Measurements from ENCODE around the gene SBF2.

SBF2 gene

DNA sequence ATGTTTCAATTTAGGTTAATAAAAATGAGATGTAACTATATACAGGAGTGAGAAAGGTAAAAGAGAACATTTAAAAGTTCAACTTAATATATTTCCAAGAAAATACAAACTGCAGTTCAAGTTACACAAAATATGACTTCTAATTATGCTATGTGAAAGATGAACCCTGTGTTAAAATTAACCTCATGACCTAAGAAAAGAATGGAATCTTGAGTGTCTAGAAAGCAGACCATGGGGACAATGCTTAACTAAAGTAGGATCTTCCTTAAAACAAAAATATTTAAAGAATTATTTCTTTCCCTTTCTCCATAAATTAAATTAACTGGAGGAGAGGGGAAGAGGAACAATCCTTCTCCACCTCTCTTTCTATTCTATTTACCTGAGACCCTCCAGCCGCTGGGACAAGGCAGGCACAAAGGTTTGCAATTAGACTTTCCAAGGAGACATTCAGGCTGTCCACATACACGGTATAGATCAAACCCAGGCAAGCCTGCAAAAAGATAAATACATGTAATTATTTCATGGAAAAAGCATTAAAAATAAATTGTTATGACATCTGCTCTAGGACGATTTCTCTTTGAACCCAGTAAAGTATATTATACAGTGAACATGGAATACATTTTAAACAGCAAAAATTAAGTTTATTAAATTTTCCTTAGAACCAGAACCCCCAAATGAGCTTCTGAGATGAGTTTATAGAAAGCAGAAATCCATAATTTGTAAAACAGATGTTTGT is 264.5 kb downstream of the SBF2 start:
- Histone ChIP-seq H3K18ac (ENCODE audit: low read depth in 1 of 2, low read length in 2 of 2) (no peak overlapping the region), H2BK5ac (ENCODE audit: low read depth, low read length, poor library complexity, severe bottlenecking) (no peak overlapping the region), H3K27me3 (ENCODE audit: control insufficient read depth in 1 of 2, insufficient read depth in 1 of 2, low read length in 2 of 2) (no peaks in the 10 kb centered on the region), H3K9ac (ENCODE audit: low read length) (no peak overlapping the region), H3K36me3 (ENCODE audit: control insufficient read depth in 1 of 2, insufficient read depth in 2 of 2, low read depth in 1 of 2, low read length in 2 of 2) (peaks cover 3 to 44% of the 10 kb centered on the region in 2 experiments), H3K23ac (ENCODE audit: low read length in 2 of 2) (no peak overlapping the region), H3K14ac (ENCODE audit: low read length in 2 of 2) (no peak overlapping the region), H2BK12ac (ENCODE audit: low read length in 2 of 2) (no peak overlapping the region), H4K8ac (ENCODE audit: low read length) (no peak overlapping the region), H3K4me2 (ENCODE audit: low read length, poor library complexity, severe bottlenecking) (no peak overlapping the region), H3K4ac (ENCODE audit: low read depth in 1 of 2, low read length in 2 of 2) (no peak overlapping the region), H2BK15ac (ENCODE audit: low read depth, poor library complexity, severe bottlenecking) (no peak overlapping the region), H3K79me1 (replicated peaks; ENCODE audit: low read length, poor library complexity, severe bottlenecking) (peaks cover 7% of the 10 kb centered on the region), H2AFZ (ENCODE audit: low read depth, low read length) (no peak overlapping the region), H3K27ac (ENCODE audit: low read length, poor library complexity, severe bottlenecking) (no peak overlapping the region), H4K91ac (ENCODE audit: low read length) (no peak overlapping the region), H2AK5ac (ENCODE audit: low read length, severe bottlenecking) (no peak overlapping the region), H3K9me3 (ENCODE audit: control insufficient read depth, low read length) (no peaks in the 10 kb centered on the region), H3K4me3 (ENCODE audit: insufficient read depth in 1 of 2, low read depth in 1 of 2, low read length in 2 of 2) (no peak overlapping the region), H3K4me1 (ENCODE audit: control insufficient read depth, insufficient read depth, low read depth, low read length) (no peaks in the 10 kb centered on the region), H2BK120ac (ENCODE audit: low read depth, low read length) (no peak overlapping the region)
- 100% methylated on average over 1 of the region's 3 CpGs for WGBS
- no peak for DNase-seq

DNA sequence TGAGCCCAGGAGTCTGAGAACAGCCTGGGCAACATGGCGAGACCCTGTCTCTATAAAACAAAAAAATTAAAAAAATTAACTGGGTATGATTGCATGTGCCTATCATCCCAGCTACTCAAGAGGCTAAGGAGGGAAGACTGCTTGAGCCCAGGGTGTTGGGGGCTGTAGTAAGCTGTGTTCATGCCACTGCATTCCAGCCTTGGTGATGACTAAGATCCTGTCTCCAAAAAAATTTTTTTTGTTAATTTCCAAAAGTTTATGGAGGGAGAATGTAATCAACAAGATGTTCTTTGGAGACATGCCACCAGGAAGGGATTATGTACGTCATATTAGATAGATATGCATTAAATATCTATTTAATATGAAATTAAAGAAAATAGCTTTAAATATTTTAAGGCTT is 267.5 kb downstream of the SBF2 start:
- H3K4me3 ChIP-seq (ENCODE audit: insufficient read depth in 1 of 2, low read depth in 1 of 2, low read length in 2 of 2) = no peak overlapping the region
- DNase-seq = no peak
- H3K27me3 ChIP-seq (ENCODE audit: control insufficient read depth in 1 of 2, insufficient read depth in 1 of 2, low read length in 2 of 2) = no peaks in the 10 kb centered on the region
- H4K8ac ChIP-seq (ENCODE audit: low read length) = no peak overlapping the region
- no peak overlapping the region for H2AK5ac ChIP-seq (ENCODE audit: low read length, severe bottlenecking)
- peaks cover 3 to 57% of the 10 kb centered on the region in 2 experiments for H3K36me3 ChIP-seq (ENCODE audit: control insufficient read depth in 1 of 2, insufficient read depth in 2 of 2, low read depth in 1 of 2, low read length in 2 of 2)
- H3K9me3 ChIP-seq (ENCODE audit: control insufficient read depth, low read length) = no peaks in the 10 kb centered on the region
- H3K23ac ChIP-seq (ENCODE audit: low read length in 2 of 2) = no peak overlapping the region
- H3K4ac ChIP-seq (ENCODE audit: low read depth in 1 of 2, low read length in 2 of 2) = no peak overlapping the region
- no peak overlapping the region for H4K91ac ChIP-seq (ENCODE audit: low read length)
- no peak overlapping the region for H3K9ac ChIP-seq (ENCODE audit: low read length)
- no peak overlapping the region for H2AFZ ChIP-seq (ENCODE audit: low read depth, low read length)
- H2BK15ac ChIP-seq (ENCODE audit: low read depth, poor library complexity, severe bottlenecking) = no peak overlapping the region
- H3K14ac ChIP-seq (ENCODE audit: low read length in 2 of 2) = no peak overlapping the region
- H3K27ac ChIP-seq (ENCODE audit: low read length, poor library complexity, severe bottlenecking) = no peak overlapping the region
- no CpG with 5 or more reads among the region's 2 CpGs for WGBS
- H3K4me2 ChIP-seq (ENCODE audit: low read length, poor library complexity, severe bottlenecking) = no peak overlapping the region
- H3K18ac ChIP-seq (ENCODE audit: low read depth in 1 of 2, low read length in 2 of 2) = no peak overlapping the region
- no peak overlapping the region for H2BK120ac ChIP-seq (ENCODE audit: low read depth, low read length)
- H2BK5ac ChIP-seq (ENCODE audit: low read depth, low read length, poor library complexity, severe bottlenecking) = no peak overlapping the region
- no peaks in the 10 kb centered on the region for H3K4me1 ChIP-seq (ENCODE audit: control insufficient read depth, insufficient read depth, low read depth, low read length)
- H2BK12ac ChIP-seq (ENCODE audit: low read length in 2 of 2) = no peak overlapping the region
- peaks cover 3% of the 10 kb centered on the region for H3K79me1 ChIP-seq (replicated peaks; ENCODE audit: low read length, poor library complexity, severe bottlenecking)

DNA sequence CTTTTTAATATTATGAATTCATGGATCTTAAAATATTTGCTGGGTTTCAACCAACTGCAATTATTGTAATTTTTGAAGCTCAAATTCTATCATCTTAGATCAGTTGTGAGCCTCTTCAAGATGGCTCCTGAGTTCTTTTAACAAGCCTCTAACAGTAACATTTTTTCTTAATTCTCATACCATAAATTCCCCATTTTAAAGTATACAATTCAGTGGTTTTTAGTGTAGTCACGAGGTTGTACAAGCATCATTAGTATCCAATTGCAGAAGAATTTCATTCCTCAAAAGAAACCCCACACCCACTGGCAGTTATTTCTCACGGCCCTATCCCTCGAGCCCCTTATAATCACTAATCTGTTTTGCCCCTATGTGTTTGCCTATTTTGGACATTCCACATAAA is 270.8 kb downstream of the SBF2 start:
- Histone ChIP-seq H4K91ac (ENCODE audit: low read length) (no peak overlapping the region), H3K9ac (ENCODE audit: low read length) (no peak overlapping the region), H3K14ac (ENCODE audit: low read length in 2 of 2) (no peak overlapping the region), H3K4ac (ENCODE audit: low read depth in 1 of 2, low read length in 2 of 2) (no peak overlapping the region), H3K23ac (ENCODE audit: low read length in 2 of 2) (no peak overlapping the region), H2BK12ac (ENCODE audit: low read length in 2 of 2) (no peak overlapping the region), H2AFZ (ENCODE audit: low read depth, low read length) (no peak overlapping the region), H3K4me1 (ENCODE audit: control insufficient read depth, insufficient read depth, low read depth, low read length) (no peaks in the 10 kb centered on the region), H2AK5ac (ENCODE audit: low read length, severe bottlenecking) (no peak overlapping the region), H2BK5ac (ENCODE audit: low read depth, low read length, poor library complexity, severe bottlenecking) (no peak overlapping the region), H3K27ac (ENCODE audit: low read length, poor library complexity, severe bottlenecking) (no peak overlapping the region), H3K9me3 (ENCODE audit: control insufficient read depth, low read length) (no peaks in the 10 kb centered on the region), H3K79me1 (replicated peaks; ENCODE audit: low read length, poor library complexity, severe bottlenecking) (peaks cover 5% of the 10 kb centered on the region), H2BK120ac (ENCODE audit: low read depth, low read length) (no peak overlapping the region), H3K4me3 (ENCODE audit: insufficient read depth in 1 of 2, low read depth in 1 of 2, low read length in 2 of 2) (no peak overlapping the region), H4K8ac (ENCODE audit: low read length) (no peak overlapping the region), H3K27me3 (ENCODE audit: control insufficient read depth in 1 of 2, insufficient read depth in 1 of 2, low read length in 2 of 2) (no peaks in the 10 kb centered on the region), H2BK15ac (ENCODE audit: low read depth, poor library complexity, severe bottlenecking) (no peak overlapping the region), H3K4me2 (ENCODE audit: low read length, poor library complexity, severe bottlenecking) (no peak overlapping the region), H3K18ac (ENCODE audit: low read depth in 1 of 2, low read length in 2 of 2) (no peak overlapping the region), H3K36me3 (ENCODE audit: control insufficient read depth in 1 of 2, insufficient read depth in 2 of 2, low read depth in 1 of 2, low read length in 2 of 2) (peaks cover 3 to 39% of the 10 kb centered on the region in 2 experiments)
- 93% methylated on average over 3 of the region's 3 CpGs for WGBS
- no peak for DNase-seq

DNA sequence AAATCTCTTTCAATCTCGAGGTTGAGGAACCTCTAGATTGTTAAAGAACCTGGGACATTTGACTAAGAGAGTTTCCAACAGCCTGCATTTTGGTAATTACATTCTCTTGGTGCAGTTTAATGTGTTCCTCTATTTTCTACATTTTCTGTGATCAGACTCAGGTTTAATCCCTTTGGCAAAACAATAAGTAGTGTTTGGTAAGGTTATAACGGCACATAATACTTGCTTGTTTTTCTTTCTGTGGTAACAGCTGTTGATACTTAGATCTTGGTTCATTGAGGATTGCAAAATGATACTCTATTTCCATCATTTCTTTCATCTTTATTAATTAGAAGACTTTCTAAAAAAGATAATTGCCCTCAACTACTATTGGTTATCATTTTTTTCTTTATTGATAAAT is 271.3 kb downstream of the SBF2 start:
- Histone ChIP-seq H3K18ac (ENCODE audit: low read depth in 1 of 2, low read length in 2 of 2) (no peak overlapping the region), H4K91ac (ENCODE audit: low read length) (no peak overlapping the region), H3K4me1 (ENCODE audit: control insufficient read depth, insufficient read depth, low read depth, low read length) (no peaks in the 10 kb centered on the region), H3K14ac (ENCODE audit: low read length in 2 of 2) (no peak overlapping the region), H2BK12ac (ENCODE audit: low read length in 2 of 2) (no peak overlapping the region), H3K9me3 (ENCODE audit: control insufficient read depth, low read length) (no peaks in the 10 kb centered on the region), H2BK5ac (ENCODE audit: low read depth, low read length, poor library complexity, severe bottlenecking) (no peak overlapping the region), H3K79me1 (replicated peaks; ENCODE audit: low read length, poor library complexity, severe bottlenecking) (peaks cover 5% of the 10 kb centered on the region), H2AFZ (ENCODE audit: low read depth, low read length) (no peak overlapping the region), H3K27me3 (ENCODE audit: control insufficient read depth in 1 of 2, insufficient read depth in 1 of 2, low read length in 2 of 2) (no peaks in the 10 kb centered on the region), H3K36me3 (ENCODE audit: control insufficient read depth in 1 of 2, insufficient read depth in 2 of 2, low read depth in 1 of 2, low read length in 2 of 2) (peaks cover 3 to 35% of the 10 kb centered on the region in 2 experiments), H2BK15ac (ENCODE audit: low read depth, poor library complexity, severe bottlenecking) (no peak overlapping the region), H3K4me3 (ENCODE audit: insufficient read depth in 1 of 2, low read depth in 1 of 2, low read length in 2 of 2) (no peak overlapping the region), H2AK5ac (ENCODE audit: low read length, severe bottlenecking) (no peak overlapping the region), H2BK120ac (ENCODE audit: low read depth, low read length) (no peak overlapping the region), H3K9ac (ENCODE audit: low read length) (no peak overlapping the region), H4K8ac (ENCODE audit: low read length) (no peak overlapping the region), H3K27ac (ENCODE audit: low read length, poor library complexity, severe bottlenecking) (no peak overlapping the region), H3K4me2 (ENCODE audit: low read length, poor library complexity, severe bottlenecking) (no peak overlapping the region), H3K4ac (ENCODE audit: low read depth in 1 of 2, low read length in 2 of 2) (no peak overlapping the region), H3K23ac (ENCODE audit: low read length in 2 of 2) (no peak overlapping the region)
- WGBS = 100% methylated on average over 1 of the region's 2 CpGs
- DNase-seq = no peak

Measured in mesenchymal stem cell (in vitro differentiated cells and primary cell).